Measurements from ENCODE around the gene EGFLAM. TPM values are rescaled to one million over a fixed set of nuclear protein-coding genes. Genes with fewer than 3 reads are reported as not detected.

Gene EGFLAM
- total RNA-seq, 1 experiment from 2014 or later: 1.1 TPM

GRCh38 chr5:38456657-38457399, 198.5 kb downstream of the EGFLAM start:
- ChIA-PET POLR2A (no interaction called here), CTCF (no interaction called here)
- no peaks in the 10 kb centered on the region for H3K4me1 Mint-ChIP-seq
- no peaks in the 10 kb centered on the region for H3K27me3 Mint-ChIP-seq (ENCODE audit: low read depth)
- DNase-seq (ENCODE audit: low spot score) (no peak), ATAC-seq (no peak)
- no peak overlapping the region for H3K4me3 Mint-ChIP-seq
- TF ChIP-seq FOXK1 (CRISPR knock-in tag; IDR thresholded peaks at IDR 0.05): no peak
- no peak for TF ChIP-seq SMAD4 (CRISPR knock-in tag; IDR thresholded peaks at IDR 0.05)
- TF ChIP-seq ERG (CRISPR knock-in tag; IDR thresholded peaks at IDR 0.05): no peak
- no peak for TF ChIP-seq ATF6 (CRISPR knock-in tag; IDR thresholded peaks at IDR 0.05)
- no peak for TF ChIP-seq RELA (CRISPR knock-in tag; IDR thresholded peaks at IDR 0.05; ENCODE audit: borderline replicate concordance)
- TF ChIP-seq SMAD3 (CRISPR knock-in tag; IDR thresholded peaks at IDR 0.05; ENCODE audit: borderline replicate concordance): no peak
- no peak for TF ChIP-seq TCF7 (CRISPR knock-in tag; IDR thresholded peaks at IDR 0.05; ENCODE audit: low read depth)
- H3K9me3 Mint-ChIP-seq: peaks cover 7% of the 10 kb centered on the region
- no peaks in the 10 kb centered on the region for H3K36me3 Mint-ChIP-seq
- H3K27ac Mint-ChIP-seq: no peak overlapping the region

- Mint-ChIP-seq H3K27ac (no peak overlapping the region), H3K4me1 (no peaks in the 10 kb centered on the region), H3K27me3 (ENCODE audit: low read depth) (no peaks in the 10 kb centered on the region), H3K9me3 (peaks cover 7% of the 10 kb centered on the region), H3K4me3 (no peak overlapping the region), H3K36me3 (no peaks in the 10 kb centered on the region)
- DNase-seq (ENCODE audit: low spot score) (no peak), ATAC-seq (no peak)
- POLR2A ChIA-PET: no interaction called here
- TF ChIP-seq ZBTB43 (CRISPR knock-in tag; IDR thresholded peaks at IDR 0.05) (no peak), OVOL2 (CRISPR knock-in tag; IDR thresholded peaks at IDR 0.05; ENCODE audit: borderline replicate concordance) (no peak), GRHL2 (CRISPR knock-in tag; IDR thresholded peaks at IDR 0.05; ENCODE audit: insufficient replicate concordance, severe bottlenecking) (no peak), AFF4 (CRISPR knock-in tag; IDR thresholded peaks at IDR 0.05; ENCODE audit: borderline replicate concordance) (no peak)
- CTCF ChIA-PET: no interaction called here
Observed at GRCh38 chr5:38458174-38458573, 199.8 kb downstream of the EGFLAM start.

- H3K27ac Mint-ChIP-seq: no peak overlapping the region
- no peak for DNase-seq (ENCODE audit: low spot score)
- H3K9me3 Mint-ChIP-seq: peaks cover 7% of the 10 kb centered on the region
- no peak overlapping the region for H3K4me3 Mint-ChIP-seq
- no peaks in the 10 kb centered on the region for H3K36me3 Mint-ChIP-seq
- POLR2A ChIA-PET: no interaction called here
- CTCF ChIA-PET: interaction anchor here (2.6 kb wide), 1 partner anchor 21 kb away, joined by 13 read pairs; no protein-coding TSS in a partner anchor
- H3K4me1 Mint-ChIP-seq: peaks cover 5% of the 10 kb centered on the region
- no peaks in the 10 kb centered on the region for H3K27me3 Mint-ChIP-seq (ENCODE audit: low read depth)
- no peak for ATAC-seq
- TF ChIP-seq TEAD4 (CRISPR knock-in tag; IDR thresholded peaks at IDR 0.05): no peak
- TF ChIP-seq HMGA2 (CRISPR knock-in tag; IDR thresholded peaks at IDR 0.05): no peak
- TF ChIP-seq ZNF425 (CRISPR knock-in tag; conservative IDR thresholded peaks at IDR 0.05): no peak
- TF ChIP-seq SP1 (CRISPR knock-in tag; conservative IDR thresholded peaks at IDR 0.05): no peak
- no peak for TF ChIP-seq ZMAT4 (CRISPR knock-in tag; IDR thresholded peaks at IDR 0.05)
- TF ChIP-seq IRF2 (CRISPR knock-in tag; IDR thresholded peaks at IDR 0.05; ENCODE audit: borderline replicate concordance, low read depth): no peak
- TF ChIP-seq USF1 (CRISPR knock-in tag; IDR thresholded peaks at IDR 0.05): no peak
- no peak for TF ChIP-seq ZNF317 (CRISPR knock-in tag; IDR thresholded peaks at IDR 0.05; ENCODE audit: borderline replicate concordance, low read depth)
Observed at GRCh38 chr5:38462976-38463633, 204.7 kb downstream of the EGFLAM start.
